GM11168 (cell line): ENCODE results near the gene ANKRD49.

Experiments used
- in situ Hi-C: fragments of 300-500 bp; cut with MboI; formaldehyde crosslinking; loops from one replicate; pipeline ENCODE4 v1.12.0; 2022; ENCODE audit warnings: low sequenced_read_pairs; ENCODE audit not compliant: unreplicated experiment

ANKRD49 gene

DNA sequence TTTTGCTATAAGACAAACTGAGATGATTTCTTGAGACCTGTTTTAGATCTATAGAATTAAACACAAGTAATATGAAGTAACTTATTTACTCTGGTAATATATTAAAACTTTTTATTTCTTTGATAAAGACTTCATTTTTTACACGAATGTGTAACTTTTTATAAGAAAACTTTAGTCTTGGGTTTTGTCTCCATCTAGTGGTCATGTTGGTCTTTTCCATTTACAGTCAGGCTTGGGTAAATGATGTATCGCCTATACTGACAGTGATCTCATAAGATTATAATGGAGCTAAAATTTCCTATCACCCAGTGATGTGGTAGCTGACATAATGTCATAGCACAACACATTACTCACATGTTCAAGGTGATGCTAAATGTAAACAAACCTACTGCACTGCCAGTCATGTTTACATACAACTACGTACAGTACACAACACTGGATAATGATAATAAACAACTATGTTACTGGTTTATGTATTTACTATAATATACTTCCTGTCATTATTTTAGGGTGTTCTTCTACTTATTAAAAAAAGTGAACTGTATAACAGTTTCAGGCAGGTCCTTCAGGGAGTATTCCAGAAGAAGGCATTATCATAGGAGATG, 11.0 kb downstream of the ANKRD49 start:
- in situ Hi-C loops = loop anchor here (5.0 to 25.0 kb wide), 2 partner anchors 177 to 617 kb away; no protein-coding TSS in a partner anchor

DNA sequence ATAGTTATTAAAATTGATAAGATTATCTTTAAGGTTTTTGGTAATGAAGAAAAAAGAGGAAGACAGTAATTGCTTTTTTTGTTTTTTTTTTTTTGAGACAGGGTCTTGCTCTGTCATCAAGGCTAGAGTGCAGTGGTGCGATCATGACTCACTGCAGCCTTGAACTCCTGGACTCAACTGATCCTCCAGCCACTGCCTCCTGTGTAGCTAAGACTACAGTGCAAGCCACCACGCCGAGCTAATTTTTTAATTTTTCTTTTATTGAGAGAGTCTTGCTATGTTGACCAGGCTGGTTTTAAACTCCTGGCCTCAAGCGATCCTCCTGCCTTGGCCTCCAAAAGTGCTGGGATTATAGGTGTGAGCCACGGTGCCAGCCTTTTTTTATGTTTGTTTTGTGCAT, 12.7 kb downstream of the ANKRD49 start:
- in situ Hi-C loops = loop anchor here (25.0 kb wide), 1 partner anchor 619 kb away; no protein-coding TSS in a partner anchor

DNA sequence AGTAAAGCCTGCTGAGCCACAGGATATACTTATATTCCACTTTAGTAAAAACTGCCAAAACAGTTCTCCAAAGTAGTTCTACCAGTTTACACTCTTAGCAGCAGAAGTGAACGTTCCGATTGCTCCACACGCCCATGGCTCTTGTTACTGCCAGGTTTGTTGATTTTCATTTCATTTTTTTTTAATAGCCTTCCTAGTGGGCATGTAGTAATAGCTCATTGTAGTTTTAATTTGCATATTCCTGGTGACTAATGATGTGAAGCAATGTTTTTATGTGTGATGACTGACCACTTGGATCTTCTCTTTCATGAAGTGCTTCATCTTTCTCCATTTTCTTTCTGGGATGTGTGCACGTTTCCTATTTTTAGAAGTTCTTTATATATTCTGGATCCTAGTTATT, 13.7 kb downstream of the ANKRD49 start:
- in situ Hi-C loops = loop anchor here (25.0 kb wide), 1 partner anchor 620 kb away; no protein-coding TSS in a partner anchor

DNA sequence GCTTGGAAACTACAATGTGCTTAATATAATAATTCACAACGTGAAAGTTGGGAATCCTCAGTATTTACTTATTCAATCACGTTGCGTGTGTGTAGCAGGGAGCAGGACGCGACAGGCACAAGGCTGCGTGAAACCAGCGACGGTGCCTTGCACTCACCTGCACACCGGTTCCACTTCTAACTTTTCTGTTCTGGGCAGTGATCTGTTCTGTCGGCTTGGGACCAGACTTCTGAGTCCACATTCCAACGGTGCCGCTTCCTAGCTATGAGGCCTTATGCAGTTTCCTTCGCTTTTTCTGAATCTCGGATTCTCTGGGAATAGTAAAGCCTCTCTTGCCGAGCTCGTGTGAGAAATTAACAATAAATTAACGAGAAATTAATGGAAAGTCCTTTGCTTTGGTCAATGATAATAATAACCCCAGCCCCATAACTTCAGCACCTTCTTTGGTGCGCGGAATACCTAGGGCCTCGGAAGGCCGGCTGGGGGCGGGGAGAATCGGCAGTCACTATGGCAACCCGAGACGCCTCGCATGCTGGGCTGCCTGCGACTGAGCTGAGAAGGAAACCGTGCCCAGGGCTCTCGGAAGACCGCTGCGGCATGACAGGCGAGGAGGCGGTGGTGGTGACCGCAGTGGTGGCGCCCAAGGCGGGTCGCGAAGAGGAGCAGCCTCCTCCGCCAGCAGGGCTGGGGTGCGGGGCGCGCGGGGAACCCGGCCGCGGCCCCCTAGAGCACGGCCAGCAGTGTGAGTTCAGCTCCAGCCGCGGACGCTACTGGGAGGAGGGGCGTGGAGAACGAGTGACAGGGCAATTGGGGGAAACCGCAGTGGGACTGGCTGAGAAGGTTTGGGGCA, 18.4 kb downstream of the ANKRD49 start, which contains the start of gene C11orf97:
Gene C11orf97 (plus strand): TSS at position 530 of the 850 bp plus-strand sequence. CDS start 68 bp downstream, at position 598.
- in situ Hi-C loops = loop anchor here (25.0 kb wide), 1 partner anchor 625 kb away; no protein-coding TSS in a partner anchor

DNA sequence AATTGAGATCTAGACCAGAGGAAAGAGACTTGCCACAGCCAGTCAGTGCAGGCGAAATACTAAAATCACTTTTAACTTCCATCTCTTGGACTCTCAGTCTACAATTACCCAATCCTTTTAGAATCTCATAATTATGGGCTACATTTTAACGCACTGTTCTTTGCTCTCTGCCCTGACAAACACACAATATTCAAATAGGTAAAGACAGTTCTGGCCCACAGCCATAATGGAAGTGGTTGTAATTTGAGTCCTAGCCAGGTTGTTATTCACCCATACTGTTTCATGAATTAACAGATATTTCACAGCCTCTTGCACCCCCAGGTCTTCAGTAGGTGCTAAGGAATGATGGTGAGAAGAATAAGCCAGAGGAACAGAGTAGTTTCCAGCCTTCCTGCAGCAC, 19.3 kb downstream of the ANKRD49 start:
- in situ Hi-C loops = loop anchor here (25.0 kb wide), 1 partner anchor 626 kb away; no protein-coding TSS in a partner anchor

DNA sequence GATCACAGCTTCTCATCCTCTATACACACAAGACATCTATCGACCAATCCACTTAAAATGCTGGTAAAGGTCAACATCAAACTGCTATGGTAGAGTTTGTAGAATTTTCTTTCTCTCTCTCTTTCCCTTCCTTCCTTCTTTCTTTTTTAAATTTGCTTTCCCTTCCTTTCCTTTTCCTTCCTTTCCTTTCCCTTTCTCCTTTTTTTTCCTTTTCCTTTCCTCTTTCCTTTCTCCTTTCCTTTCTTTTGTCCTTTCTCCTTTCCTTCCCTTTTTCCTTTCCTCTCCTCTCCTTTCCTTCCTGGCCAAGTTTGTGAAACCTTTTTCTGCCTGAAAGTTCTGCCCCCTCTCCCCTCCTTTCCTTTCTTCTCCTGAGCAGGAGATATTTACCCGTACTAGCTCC, 21.6 kb downstream of the ANKRD49 start:
- in situ Hi-C loops = loop anchor here (25.0 kb wide), 1 partner anchor 628 kb away; no protein-coding TSS in a partner anchor

DNA sequence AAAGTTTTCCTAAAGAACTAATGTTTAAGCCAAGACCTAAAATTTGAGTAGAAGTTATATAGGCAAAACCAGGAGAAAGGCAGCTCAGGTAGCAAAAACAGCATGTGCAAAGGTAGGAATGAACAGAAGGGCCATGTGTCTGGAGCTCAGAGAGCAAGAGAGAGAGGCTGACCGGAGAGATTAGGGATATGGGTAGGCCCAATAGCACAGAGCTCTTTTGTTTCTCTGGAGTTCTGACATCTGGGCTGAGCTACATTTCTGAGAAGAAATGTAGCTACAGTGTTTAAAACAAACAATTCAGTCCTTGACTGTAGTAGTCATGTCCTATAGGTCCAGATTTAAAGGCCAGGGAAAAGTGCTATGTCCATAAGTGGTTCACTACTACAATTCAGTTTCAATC, 22.9 kb downstream of the ANKRD49 start:
- in situ Hi-C loops = loop anchor here (25.0 kb wide), 1 partner anchor 629 kb away; no protein-coding TSS in a partner anchor

DNA sequence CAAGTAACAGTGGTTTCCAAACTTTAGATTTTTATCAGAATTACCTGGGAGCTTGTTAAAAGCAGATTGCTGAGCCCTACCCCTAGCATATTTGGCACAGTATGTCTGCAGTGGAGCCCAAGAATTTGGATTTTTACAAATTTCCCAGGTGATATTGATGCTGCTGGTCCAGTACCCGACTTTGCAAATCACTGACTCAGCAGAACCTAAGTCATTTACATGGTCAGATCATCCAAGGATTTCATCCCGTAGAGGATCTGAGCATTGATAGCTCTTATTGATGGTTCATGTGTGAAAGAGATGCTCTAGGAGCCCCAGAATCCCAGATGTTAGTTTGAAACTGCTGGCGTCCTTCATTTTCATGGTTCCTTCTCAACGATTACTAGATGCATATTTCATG, 24.5 kb downstream of the ANKRD49 start:
- in situ Hi-C loops = loop anchor here (25.0 kb wide), 1 partner anchor 631 kb away; no protein-coding TSS in a partner anchor

DNA sequence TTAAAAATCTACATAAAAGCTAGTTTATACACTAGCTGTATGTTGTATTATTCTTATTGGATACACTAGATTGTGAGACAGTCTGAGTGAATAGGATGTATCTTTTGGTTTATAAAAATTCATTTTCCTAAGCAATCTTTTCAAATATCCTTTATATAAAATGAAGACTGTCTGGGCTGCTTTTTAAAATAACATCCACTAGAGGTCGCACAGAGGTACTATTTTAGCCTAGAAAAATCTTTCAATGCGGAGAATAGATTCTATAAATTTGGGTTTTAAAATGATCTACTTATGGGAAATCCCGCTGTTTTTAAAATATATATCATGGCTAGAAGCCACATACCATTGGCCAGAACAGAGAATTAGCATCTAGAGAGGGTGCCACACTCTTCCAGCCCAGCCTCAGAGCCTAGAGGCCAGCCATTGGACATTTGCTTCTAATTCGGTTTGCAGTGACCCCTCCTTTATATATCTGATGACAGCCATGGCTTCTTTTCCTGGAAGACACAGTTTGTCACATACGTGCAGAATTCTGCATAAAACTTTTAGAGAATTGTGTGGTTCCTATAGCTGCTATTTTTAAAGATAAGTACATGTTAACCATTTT, 25.8 kb downstream of the ANKRD49 start:
- in situ Hi-C loops = loop anchor here (25.0 kb wide), 1 partner anchor 632 kb away; no protein-coding TSS in a partner anchor

DNA sequence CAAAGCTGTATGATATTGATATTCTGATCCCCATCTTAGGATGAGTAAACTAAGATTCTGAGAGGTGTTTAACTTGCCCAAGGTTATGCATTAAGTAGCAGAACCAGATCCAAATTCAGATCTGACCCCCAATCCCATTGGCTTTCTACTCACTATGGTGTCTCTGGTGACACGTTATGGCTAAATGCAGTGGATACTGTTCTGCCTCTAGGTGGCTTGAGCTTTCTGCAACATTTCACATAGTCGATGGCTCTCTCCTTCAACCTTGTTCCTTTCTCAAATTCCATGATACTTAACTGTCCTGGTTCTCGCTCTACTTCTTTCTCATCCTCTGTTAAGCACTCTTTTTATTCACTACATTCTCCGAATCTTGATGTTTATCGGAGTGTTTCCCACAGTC, 27.9 kb downstream of the ANKRD49 start:
- in situ Hi-C loops = loop anchor here (25.0 kb wide), 1 partner anchor 634 kb away; no protein-coding TSS in a partner anchor

DNA sequence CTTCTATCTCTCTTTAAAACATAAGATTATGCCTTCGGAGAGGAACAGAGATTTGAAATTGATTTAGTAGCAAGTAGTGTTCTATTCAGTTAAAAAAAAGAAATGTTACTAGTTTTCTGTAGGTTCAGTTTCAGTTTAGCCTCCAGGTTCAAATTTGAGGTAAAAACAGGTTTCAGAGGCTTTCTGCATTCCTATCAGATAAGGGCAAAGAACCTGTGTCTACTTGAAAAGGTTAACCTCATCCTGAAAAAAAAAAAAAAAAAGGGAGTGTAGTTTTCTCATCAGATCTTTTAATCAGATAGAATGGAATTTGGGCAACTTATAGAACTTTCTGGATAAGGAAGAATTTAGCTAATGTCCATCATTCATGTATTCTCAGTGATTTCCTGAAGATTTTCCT, 30.6 kb downstream of the ANKRD49 start:
- in situ Hi-C loops = loop anchor here (25.0 kb wide), 1 partner anchor 637 kb away; no protein-coding TSS in a partner anchor

DNA sequence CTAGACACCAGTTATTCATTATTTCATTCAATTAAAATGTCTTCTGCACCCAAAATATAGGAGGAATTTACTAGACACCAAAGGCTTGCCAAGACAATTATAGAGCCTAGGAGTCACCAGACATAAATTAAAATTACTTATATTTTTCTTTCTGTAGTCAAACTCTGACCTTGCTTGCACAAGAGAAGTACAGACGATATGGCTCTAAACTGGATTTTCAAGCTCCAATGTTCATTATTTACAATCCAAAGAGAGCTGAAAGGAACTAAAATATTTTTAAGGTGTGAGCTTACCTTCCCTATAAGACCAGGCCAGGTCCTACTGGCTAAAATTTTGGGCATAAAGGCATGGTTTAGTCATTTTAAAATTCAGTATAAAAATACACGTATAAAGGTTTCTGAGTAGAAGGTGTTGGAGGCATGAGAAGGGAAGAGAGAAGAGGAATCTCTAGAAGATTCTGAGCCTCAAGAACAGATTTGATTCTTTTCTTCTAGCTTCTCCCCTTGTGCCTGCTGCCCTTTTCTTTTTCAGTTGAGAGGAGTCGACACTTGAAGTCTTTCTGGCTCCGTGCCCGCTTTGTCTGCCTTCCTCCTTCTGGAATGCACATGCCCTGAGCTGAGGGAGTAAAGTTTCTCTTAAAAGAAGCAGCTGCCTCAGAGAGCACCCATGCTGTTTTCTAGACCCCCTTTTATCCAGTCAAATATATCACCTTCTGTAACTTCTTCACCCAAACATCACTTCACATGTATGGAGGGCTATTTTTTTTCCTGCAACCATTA, 32.0 kb downstream of the ANKRD49 start:
- in situ Hi-C loops = no loop called here

DNA sequence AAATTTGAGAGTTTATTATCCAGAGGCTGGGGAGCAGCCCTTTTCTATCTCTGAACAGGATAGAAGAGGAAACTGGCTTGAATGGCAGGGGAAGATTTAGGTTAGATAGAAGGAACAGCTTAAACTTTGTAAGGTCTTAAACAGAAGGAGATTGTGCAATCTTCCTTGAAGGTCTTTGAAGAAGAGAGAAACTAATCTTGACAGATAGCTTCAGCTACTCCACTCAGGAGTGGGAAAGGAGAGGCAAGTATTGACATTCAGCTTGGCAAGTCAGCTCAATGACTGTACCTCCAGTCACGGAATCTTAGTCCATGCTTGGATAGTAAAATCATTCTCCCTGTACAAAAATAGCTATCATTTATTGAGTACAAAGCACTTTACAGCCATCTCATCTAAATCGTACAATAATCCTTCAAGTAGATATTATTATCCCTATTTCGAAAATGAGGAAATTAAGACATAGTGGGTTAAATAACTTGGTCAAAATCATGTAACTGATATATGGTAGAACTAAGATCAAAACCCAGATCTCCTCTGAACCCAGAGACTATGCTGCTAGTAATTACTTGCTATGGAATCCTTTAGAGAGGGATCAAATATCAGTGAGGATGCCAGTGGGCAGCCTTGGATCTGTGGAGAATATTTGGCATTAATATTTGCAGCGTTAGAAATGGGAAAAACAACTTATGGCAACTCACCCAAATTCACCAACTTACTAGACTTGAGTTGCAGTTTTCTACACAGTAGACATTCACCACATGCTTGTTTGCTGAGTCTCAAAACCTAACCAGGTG, 33.1 kb downstream of the ANKRD49 start:
- in situ Hi-C loops = no loop called here

DNA sequence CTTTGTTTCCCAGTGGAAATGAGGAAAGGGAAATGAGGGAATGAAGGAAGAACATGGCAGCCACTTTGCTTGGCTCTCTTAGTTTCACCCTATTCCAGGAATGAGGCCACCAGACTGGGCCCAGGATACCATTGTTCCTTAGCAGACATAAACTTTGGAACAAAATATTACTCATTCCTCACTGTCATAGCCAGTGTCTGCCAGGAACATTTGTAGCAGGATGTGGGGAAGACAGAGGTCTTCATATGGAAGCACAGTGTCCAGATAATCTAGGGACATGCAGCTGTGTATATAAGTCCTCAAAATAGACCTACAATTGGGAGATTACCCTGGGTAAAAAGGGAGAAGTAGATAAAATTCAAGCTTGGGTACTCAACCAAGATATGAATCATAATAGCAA, 34.8 kb downstream of the ANKRD49 start:
- in situ Hi-C loops = no loop called here

DNA sequence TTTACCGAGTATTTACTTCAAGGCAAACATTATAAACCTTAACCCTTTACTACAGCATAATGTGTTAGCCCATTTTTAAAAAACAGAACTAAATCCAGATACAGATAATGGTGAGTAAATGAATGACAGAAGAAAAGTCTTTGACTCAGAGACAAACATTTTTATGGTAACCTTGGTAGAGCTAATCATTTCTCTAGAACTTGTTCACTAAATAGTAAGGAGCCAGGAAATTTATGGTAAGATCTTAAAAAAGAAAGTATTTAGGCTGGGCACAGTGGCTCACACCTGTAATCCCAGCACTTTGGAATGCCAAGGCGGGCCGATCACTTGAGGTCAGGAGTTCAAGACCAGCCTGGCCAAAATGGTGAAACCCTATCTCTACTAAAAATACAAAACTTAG, 38.4 kb downstream of the ANKRD49 start:
- in situ Hi-C loops = no loop called here

DNA sequence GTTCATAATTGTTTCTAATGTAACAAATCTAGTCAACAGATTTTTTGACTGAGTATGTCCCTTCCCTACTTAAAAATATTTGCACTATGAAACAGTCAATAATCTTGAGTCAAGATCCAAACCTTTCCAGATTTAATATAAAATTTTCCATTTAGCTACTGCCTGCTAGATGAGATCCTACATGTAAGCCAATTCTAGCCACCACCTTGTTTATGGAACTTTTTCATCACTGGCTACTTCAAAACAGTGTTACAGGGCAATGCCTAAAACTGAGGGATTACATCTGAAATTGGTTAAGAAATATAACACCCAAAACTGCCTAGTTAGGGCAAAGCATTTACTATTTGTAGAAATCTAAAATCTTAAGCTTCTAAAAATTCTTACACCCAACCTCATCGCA, 39.4 kb downstream of the ANKRD49 start:
- in situ Hi-C loops = no loop called here

DNA sequence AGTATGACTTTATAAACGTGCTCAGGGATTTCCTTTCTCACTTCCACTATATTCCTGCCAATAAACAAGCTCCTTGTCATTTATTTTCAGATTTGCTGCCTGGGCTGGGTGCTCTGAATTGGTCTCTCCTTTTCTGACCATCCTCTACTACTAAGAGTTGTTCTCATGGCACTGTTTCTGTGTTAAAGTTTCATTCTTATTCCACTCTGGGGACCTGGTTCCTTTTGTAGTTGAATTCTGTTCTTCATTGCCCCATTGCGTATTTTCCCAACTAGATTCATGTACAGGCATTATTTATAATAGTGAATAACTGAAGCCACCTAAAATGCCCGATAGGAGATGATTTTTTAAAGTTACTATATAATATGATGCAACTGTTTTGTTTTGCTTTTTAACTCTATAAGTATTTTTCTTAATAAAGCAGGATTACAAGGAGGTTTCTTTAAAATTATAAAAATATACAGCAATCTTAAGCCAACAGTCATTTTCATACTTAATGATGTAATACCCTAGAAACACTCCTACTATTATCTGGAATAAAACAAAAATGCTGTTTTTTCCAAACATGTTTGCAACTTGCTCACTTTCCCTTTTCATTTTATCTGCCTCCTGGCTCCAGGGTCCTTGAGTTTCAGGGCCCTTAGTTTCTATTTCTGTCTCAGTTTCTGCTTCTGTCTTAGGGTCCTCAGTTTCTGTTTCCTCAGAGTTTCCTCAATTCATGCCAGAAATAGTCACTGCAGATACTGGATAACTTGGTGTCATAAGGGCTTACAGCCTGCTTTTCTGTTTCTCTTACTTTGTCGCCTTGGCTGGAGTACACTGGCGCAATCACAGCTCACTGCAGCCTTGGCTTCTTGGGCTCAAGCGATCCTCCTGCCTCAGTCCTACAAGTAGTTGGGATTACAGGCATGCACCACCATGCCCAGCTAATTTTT, 40.2 kb downstream of the ANKRD49 start:
- in situ Hi-C loops = no loop called here

DNA sequence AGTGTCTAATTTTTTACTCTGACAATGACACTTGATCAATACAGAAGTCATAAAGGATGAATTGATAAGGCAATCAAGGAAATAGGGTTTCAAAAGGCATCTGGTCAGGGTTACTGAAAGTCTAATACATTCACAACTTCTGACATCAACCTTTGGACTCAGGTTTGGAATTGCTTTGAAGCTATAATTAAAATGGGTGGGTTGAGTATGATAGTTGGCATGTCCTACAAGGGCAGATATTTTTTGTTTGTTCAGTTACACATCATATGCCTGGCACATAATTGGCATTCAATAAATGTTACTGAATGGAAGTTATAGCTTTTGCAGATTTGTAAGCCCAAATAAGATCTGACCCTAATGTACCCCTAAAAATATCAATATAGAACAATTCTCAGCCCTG, 42.6 kb downstream of the ANKRD49 start:
- in situ Hi-C loops = no loop called here
